Neutrophil (primary cell): Measurements from ENCODE around the gene MYOF.

Experiments
- H3K27ac ChIP-seq: fragments of 200-600 bp; sonication (generic); 2 replicates; pipeline ENCODE4 v1.5.1; 2016; ENCODE audit warnings: mild to moderate bottlenecking, moderate library complexity
- H3K27me3 ChIP-seq: fragments of 200-600 bp; sonication (generic); 2 replicates; pipeline ENCODE4 v1.6.0; 2016; ENCODE audit warnings: mild to moderate bottlenecking
- H3K36me3 ChIP-seq: fragments of 200-600 bp; sonication (generic); 2 replicates; pipeline ENCODE4 v1.5.1; 2017
- H3K4me1 ChIP-seq, 2 experiments: fragments of 200-600 bp in 1 of 2; sonication (generic) in 1 of 2; 1 replicate in 1 of 2; 2 replicates in 1 of 2; pipeline versions ENCODE4 v1.5.1 to v1.6.1; 2013 to 2016; ENCODE audit warnings: low read depth in 1 of 2, low read length in 1 of 2, mild to moderate bottlenecking in 1 of 2, moderate library complexity in 1 of 2; ENCODE audit not compliant: control insufficient read depth in 1 of 2, insufficient read depth in 1 of 2
- H3K4me3 ChIP-seq, 2 experiments: fragments of 200-600 bp in 1 of 2; sonication (generic) in 1 of 2; 1 replicate in 1 of 2; 2 replicates in 1 of 2; pipeline ENCODE4 v1.5.1; 2013 to 2016; ENCODE audit warnings: low read depth in 1 of 2, low read length in 1 of 2, mild to moderate bottlenecking in 1 of 2, moderate library complexity in 1 of 2
- H3K9me3 ChIP-seq: fragments of 200-600 bp; sonication (generic); 2 replicates; pipeline ENCODE4 v1.5.1; 2016
- TF ChIP-seq, protein P1 (sequence below): fragments of 200-600 bp; sonication (generic); IDR thresholded peaks from 2 replicates; pipeline ENCODE4 v1.5.1; 2016; ENCODE audit warnings: antibody characterized with exemption

The MYOF gene

GRCh38 chr10:93384006-93384405 lies 98.1 kb downstream of the MYOF start:
- TF ChIP-seq, protein P1, sequence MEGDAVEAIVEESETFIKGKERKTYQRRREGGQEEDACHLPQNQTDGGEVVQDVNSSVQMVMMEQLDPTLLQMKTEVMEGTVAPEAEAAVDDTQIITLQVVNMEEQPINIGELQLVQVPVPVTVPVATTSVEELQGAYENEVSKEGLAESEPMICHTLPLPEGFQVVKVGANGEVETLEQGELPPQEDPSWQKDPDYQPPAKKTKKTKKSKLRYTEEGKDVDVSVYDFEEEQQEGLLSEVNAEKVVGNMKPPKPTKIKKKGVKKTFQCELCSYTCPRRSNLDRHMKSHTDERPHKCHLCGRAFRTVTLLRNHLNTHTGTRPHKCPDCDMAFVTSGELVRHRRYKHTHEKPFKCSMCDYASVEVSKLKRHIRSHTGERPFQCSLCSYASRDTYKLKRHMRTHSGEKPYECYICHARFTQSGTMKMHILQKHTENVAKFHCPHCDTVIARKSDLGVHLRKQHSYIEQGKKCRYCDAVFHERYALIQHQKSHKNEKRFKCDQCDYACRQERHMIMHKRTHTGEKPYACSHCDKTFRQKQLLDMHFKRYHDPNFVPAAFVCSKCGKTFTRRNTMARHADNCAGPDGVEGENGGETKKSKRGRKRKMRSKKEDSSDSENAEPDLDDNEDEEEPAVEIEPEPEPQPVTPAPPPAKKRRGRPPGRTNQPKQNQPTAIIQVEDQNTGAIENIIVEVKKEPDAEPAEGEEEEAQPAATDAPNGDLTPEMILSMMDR: no peak
- no peaks in the 10 kb centered on the region for H3K4me1 ChIP-seq
- no peak overlapping the region for H3K4me3 ChIP-seq
- no peak overlapping the region for H3K27ac ChIP-seq
- H3K36me3 ChIP-seq: no peaks in the 10 kb centered on the region
- H3K9me3 ChIP-seq: no peaks in the 10 kb centered on the region
- H3K27me3 ChIP-seq: no peaks in the 10 kb centered on the region

DNA sequence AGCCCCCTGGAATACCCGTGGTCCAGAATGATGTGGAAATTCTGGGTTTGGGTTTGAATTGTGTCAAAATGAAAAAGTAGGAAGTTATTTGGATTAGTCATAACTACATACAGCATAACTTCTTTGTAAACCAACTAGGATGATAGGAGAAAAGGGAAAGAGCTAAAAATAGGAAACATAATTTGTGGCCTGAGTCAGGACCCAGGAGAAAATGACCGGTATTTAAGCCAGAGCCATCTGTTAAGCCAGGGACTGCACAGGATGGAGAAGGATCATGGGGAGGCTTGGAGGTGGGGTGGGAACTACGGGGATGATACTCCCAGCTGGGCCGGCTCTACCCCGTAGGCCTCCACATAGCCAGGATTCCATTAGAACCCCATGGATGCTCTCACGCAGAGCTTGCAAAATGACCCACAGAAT lies 98.6 kb downstream of the MYOF start:
- H3K36me3 ChIP-seq: no peaks in the 10 kb centered on the region
- no peaks in the 10 kb centered on the region for H3K9me3 ChIP-seq
- no peaks in the 10 kb centered on the region for H3K27me3 ChIP-seq
- H3K4me1 ChIP-seq: no peaks in the 10 kb centered on the region
- H3K4me3 ChIP-seq: no peak overlapping the region
- TF ChIP-seq, protein P1: no peak
- H3K27ac ChIP-seq: no peak overlapping the region

DNA sequence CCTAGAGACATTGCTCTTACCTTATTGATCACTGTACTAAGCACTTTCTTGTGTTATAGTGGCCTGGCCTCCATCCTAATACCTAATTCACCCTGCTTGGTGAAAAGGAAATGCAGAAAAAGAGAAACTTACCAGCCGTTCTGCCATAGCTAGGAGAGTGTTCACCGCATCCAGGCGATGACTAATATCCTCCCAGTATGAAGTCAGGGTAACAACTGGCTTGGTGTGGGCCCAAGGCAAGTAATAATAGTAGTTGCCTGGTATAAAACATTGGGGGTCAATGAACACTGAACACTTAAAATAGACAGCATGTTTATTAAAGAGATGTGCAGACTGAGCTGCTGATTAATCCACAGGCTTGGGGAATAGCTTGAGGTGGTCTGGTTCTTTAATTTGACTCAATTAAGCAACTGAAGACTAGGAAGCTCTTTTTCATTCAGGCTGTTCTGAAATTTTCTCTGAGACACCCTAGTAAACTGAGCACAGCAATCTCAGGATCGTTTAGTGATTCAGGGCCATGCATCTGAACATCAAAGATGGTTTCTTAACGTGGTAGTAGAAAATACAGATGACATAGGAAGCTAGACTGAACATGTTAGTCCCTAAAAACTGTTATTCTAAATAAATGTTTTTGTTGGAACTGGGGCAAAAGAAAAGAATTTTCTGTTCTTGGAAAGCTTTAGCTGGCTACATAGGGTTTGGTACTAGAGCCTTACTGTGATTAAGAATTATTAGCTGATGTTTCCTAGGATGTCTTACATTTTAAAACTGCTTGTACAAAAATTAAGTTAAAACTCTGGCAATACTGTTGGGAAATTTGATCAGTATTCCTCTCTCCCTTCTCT lies 102.2 kb downstream of the MYOF start:
- Histone ChIP-seq H3K36me3 (no peaks in the 10 kb centered on the region), H3K27ac (no peak overlapping the region), H3K27me3 (no peaks in the 10 kb centered on the region), H3K4me3 (no peak overlapping the region), H3K4me1 (no peaks in the 10 kb centered on the region), H3K9me3 (no peaks in the 10 kb centered on the region)
- TF ChIP-seq, protein P1: no peak

- Histone ChIP-seq H3K36me3 (no peaks in the 10 kb centered on the region), H3K4me1 (no peaks in the 10 kb centered on the region)
These were observed 103.0 kb downstream of the MYOF start for GRCh38 chr10:93378997-93379730.

DNA sequence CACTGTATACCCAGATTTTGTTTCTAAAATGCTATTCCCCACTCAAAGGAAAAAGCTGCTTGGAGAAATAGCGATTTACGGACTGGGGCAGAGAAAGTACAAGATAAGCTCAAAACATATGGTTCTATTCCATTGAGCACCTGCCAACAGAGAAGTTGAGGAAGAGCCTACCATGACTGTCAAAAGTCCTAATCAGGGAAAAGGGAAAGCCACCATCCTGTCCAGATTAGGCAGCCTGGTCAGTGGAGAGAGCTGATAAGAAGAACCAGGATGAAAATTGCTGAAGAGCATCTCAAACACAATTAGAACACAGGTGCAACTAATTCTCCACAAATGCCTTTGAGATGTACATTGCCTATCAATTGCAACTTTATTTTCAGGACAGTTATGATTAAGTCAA lies 104.1 kb downstream of the MYOF start:
- Histone ChIP-seq H3K9me3 (no peaks in the 10 kb centered on the region), H3K27ac (no peak overlapping the region), H3K4me3 (no peak overlapping the region), H3K36me3 (no peaks in the 10 kb centered on the region), H3K27me3 (no peaks in the 10 kb centered on the region), H3K4me1 (no peaks in the 10 kb centered on the region)
- TF ChIP-seq, protein P1: no peak

More at GRCh38 chr10:93378997-93379730, 103.0 kb downstream of the MYOF start:
- H3K9me3 ChIP-seq: no peaks in the 10 kb centered on the region
- H3K4me3 ChIP-seq: no peak overlapping the region
- no peaks in the 10 kb centered on the region for H3K27me3 ChIP-seq
- H3K27ac ChIP-seq: no peak overlapping the region
- TF ChIP-seq, protein P1: no peak
